ENCODE results near the gene FRMD5. TPM values are rescaled to one million over a fixed set of nuclear protein-coding genes. Genes with fewer than 3 reads are reported as not detected.

FRMD5 gene
- total and polyA plus RNA-seq, 7 donors, result under 0.01 to 0.01 TPM; not detected in 5

DNA sequence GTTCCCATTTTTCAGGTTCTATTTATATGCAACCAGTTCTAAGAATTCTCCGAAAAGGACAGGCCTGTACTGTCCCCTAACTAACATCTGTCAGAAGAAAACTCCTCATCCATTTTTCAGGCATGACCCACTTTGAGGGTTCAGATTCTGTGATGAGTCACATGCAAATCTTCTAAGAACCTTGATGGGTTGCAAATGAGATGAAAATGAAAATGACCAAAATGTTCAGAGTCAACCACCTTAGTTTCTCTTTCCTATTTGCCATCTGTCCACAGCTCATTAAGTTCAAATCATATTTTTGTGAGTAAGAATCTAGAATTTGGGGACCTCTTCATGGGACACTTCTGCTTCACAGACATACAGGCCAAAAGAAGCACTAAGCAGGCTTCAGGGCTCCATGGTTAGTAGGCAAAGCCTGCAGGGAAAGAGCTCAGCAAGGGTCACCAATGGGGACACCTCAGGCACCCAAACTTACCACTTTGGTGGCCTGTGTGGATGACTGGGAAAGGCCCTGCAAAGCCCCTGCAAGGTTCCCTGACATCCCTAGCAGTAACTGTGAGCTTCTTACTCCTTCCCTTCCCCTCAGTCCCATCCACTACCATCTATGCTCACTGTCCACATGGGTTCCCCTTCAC, 246.3 kb downstream of the FRMD5 start:
- H3K4me1 ChIP-seq, result no peaks in the 10 kb centered on the region
- DNase-seq (no peak), ATAC-seq (no peak)
- H3K4me3 ChIP-seq, result no peak overlapping the region
- H3K27ac ChIP-seq, result no peak overlapping the region
- no peaks in the 10 kb centered on the region for H3K9me3 ChIP-seq
- H3K36me3 ChIP-seq (ENCODE audit: insufficient read depth in 1 of 2, low read depth in 1 of 2), result no peaks in the 10 kb centered on the region
- intact Hi-C loops (cut with DNase I), result no loop called here
- H3K27me3 ChIP-seq (ENCODE audit: insufficient read depth in 3 of 3, low read length in 2 of 3), result no peaks in the 10 kb centered on the region
- TF ChIP-seq, protein P1, sequence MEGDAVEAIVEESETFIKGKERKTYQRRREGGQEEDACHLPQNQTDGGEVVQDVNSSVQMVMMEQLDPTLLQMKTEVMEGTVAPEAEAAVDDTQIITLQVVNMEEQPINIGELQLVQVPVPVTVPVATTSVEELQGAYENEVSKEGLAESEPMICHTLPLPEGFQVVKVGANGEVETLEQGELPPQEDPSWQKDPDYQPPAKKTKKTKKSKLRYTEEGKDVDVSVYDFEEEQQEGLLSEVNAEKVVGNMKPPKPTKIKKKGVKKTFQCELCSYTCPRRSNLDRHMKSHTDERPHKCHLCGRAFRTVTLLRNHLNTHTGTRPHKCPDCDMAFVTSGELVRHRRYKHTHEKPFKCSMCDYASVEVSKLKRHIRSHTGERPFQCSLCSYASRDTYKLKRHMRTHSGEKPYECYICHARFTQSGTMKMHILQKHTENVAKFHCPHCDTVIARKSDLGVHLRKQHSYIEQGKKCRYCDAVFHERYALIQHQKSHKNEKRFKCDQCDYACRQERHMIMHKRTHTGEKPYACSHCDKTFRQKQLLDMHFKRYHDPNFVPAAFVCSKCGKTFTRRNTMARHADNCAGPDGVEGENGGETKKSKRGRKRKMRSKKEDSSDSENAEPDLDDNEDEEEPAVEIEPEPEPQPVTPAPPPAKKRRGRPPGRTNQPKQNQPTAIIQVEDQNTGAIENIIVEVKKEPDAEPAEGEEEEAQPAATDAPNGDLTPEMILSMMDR (IDR thresholded peaks at IDR 0.05), result no peak
- WGBS, 3 donors, result 96 to 100% (median 96%) methylated on average over 1 of the region's 1 CpG

DNA sequence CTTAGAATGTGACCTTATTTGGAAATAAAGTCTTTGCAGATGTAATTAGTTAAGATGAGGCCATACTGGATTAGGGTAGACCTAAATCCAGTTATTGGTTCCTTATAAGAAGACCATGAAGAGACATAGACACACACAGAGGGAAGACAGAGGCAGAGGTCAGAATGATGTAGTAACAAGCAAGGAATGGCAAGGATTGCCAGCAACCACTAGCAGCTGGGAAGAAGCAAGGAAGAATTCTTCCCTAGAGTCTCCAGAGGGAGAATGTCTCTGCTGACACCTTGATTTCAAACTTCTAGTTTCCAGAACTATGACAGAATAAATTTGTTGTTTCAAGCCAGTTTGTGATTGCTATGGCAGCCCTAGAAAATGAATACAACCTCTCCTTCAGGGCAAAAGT, 251.6 kb downstream of the FRMD5 start:
- Histone ChIP-seq H3K9me3 (no peaks in the 10 kb centered on the region), H3K27ac (no peak overlapping the region), H3K4me3 (no peak overlapping the region), H3K4me1 (no peaks in the 10 kb centered on the region), H3K36me3 (ENCODE audit: insufficient read depth in 1 of 2, low read depth in 1 of 2) (no peaks in the 10 kb centered on the region), H3K27me3 (ENCODE audit: insufficient read depth in 3 of 3, low read length in 2 of 3) (no peaks in the 10 kb centered on the region)
- intact Hi-C loops (cut with DNase I), result no loop called here
- DNase-seq, result no peak
- TF ChIP-seq, protein P1 (IDR thresholded peaks at IDR 0.05), result no peak
- ATAC-seq, result no peak

DNA sequence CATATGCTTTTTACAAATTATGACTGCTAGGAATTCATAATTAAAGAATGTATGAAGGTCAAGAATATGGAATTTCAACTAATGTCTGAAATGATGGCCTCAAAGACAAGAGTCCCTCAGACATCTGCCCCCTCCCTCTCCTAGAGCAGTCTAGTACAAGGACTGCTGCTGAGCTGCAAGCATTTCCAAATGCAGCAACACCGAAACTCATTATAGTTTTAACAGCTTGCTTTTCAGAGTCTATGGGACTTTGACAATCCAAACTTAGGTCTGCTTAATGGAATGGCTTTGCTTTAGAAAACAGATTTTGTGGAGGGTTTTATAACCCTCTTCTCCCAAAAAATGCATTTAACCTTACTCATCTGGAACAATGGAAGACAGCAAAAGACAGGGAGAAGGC, 252.9 kb downstream of the FRMD5 start:
- H3K36me3 ChIP-seq (ENCODE audit: insufficient read depth in 1 of 2, low read depth in 1 of 2), result no peaks in the 10 kb centered on the region
- DNase-seq (no peak), ATAC-seq (no peak)
- no peak overlapping the region for H3K27ac ChIP-seq
- no peaks in the 10 kb centered on the region for H3K4me1 ChIP-seq
- intact Hi-C loops (cut with DNase I), result no loop called here
- H3K4me3 ChIP-seq, result no peak overlapping the region
- H3K9me3 ChIP-seq, result no peaks in the 10 kb centered on the region
- H3K27me3 ChIP-seq (ENCODE audit: insufficient read depth in 3 of 3, low read length in 2 of 3), result no peaks in the 10 kb centered on the region
- TF ChIP-seq, protein P1 (IDR thresholded peaks at IDR 0.05), result no peak
- 65 to 76% (median 67%) methylated on average over 1 of the region's 1 CpG for WGBS, 3 donors

DNA sequence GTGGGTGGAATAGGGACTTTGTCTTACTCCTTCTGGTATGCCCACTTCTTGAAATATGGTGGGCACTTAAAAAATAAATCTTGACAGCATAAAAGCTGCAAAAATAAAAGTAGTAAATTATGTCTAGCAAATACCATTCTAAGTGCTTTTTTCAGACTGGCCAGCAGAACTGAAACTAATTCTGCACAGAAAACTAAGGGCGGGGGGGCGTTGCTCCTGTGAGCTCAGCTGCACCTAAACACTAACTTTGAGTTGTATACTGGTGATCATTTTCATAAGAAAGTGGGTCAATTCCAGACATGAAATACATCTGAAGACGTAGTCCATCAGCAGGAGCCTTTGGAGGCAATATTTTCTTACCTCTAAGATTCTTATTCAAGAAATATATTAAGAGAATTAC, 253.5 kb downstream of the FRMD5 start:
- WGBS, 3 donors, result 52 to 72% (median 60%) methylated on average over 3 of the region's 3 CpGs
- no peaks in the 10 kb centered on the region for H3K4me1 ChIP-seq
- no peaks in the 10 kb centered on the region for H3K27me3 ChIP-seq (ENCODE audit: insufficient read depth in 3 of 3, low read length in 2 of 3)
- TF ChIP-seq, protein P1 (IDR thresholded peaks at IDR 0.05), result no peak
- H3K9me3 ChIP-seq, result no peaks in the 10 kb centered on the region
- DNase-seq (no peak), ATAC-seq (no peak)
- intact Hi-C loops (cut with DNase I), result no loop called here
- no peaks in the 10 kb centered on the region for H3K36me3 ChIP-seq (ENCODE audit: insufficient read depth in 1 of 2, low read depth in 1 of 2)
- H3K27ac ChIP-seq, result no peak overlapping the region
- H3K4me3 ChIP-seq, result no peak overlapping the region

DNA sequence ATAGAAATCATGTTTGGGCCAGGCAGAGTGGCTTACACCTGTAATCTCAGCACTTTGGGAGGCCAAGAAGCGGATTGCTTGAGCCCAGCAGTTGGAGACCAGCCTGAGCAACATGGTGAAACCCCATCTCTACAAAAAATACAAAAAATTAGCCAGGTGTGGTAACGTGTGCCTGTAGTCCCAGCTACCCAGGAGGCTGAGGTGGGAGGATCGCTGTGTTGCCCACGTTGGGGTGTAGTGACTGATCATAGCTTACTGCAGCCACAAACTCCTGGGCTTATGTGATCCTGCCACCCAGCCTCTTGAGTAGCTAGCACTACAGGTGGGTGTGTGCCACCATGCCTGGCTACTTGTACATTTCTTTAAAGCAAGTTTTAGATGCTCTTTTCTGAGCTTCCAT, 254.0 kb downstream of the FRMD5 start:
- no peak overlapping the region for H3K4me3 ChIP-seq
- H3K36me3 ChIP-seq (ENCODE audit: insufficient read depth in 1 of 2, low read depth in 1 of 2), result no peaks in the 10 kb centered on the region
- H3K4me1 ChIP-seq, result no peaks in the 10 kb centered on the region
- ATAC-seq, result no peak
- 68 to 74% (median 71%) methylated on average over 4 of the region's 4 CpGs for WGBS, 3 donors
- TF ChIP-seq, protein P1 (IDR thresholded peaks at IDR 0.05), result no peak
- H3K9me3 ChIP-seq, result no peaks in the 10 kb centered on the region
- DNase-seq, result no peak
- intact Hi-C loops (cut with DNase I), result no loop called here
- H3K27me3 ChIP-seq (ENCODE audit: insufficient read depth in 3 of 3, low read length in 2 of 3), result no peaks in the 10 kb centered on the region
- no peak overlapping the region for H3K27ac ChIP-seq

All from psoas muscle (tissue), 8 donors.